ENCODE data around the gene TBC1D4.

DNA sequence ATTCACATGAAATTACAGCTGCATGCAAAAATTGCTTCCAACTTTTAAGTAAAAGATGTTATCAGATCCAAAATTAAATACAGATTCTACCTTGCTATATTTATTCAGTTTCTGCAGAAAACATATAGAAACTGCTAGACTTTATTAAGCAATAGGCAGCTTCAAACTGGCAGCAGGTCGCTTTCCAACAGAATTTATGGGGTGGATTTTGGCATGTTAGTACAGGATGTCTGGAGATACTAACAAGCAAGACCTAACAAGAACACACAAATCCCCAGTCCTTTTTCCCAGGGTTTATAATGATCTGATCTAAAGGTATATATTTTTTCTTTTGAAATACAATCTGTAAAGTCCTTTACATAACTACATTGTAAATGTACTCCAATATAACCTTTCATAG, 27.5 kb downstream of the TBC1D4 start:
- TF ChIP-seq, protein P1, sequence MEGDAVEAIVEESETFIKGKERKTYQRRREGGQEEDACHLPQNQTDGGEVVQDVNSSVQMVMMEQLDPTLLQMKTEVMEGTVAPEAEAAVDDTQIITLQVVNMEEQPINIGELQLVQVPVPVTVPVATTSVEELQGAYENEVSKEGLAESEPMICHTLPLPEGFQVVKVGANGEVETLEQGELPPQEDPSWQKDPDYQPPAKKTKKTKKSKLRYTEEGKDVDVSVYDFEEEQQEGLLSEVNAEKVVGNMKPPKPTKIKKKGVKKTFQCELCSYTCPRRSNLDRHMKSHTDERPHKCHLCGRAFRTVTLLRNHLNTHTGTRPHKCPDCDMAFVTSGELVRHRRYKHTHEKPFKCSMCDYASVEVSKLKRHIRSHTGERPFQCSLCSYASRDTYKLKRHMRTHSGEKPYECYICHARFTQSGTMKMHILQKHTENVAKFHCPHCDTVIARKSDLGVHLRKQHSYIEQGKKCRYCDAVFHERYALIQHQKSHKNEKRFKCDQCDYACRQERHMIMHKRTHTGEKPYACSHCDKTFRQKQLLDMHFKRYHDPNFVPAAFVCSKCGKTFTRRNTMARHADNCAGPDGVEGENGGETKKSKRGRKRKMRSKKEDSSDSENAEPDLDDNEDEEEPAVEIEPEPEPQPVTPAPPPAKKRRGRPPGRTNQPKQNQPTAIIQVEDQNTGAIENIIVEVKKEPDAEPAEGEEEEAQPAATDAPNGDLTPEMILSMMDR (IDR thresholded peaks at IDR 0.05 in 4 of 5, conservative IDR thresholded peaks at IDR 0.05 in 1 of 5), result no peak
- TF ChIP-seq POLR2A (IDR thresholded peaks at IDR 0.05), result no peak
